ENCODE results near the gene CA5A. TPM values are rescaled to one million over a fixed set of nuclear protein-coding genes. Genes with fewer than 3 reads are reported as not detected.
"Not testable (repeated sequence)": the region's sequence is repeated elsewhere in the genome, so short reads cannot be mapped to it uniquely, and the experiment has no call there.

CA5A gene
- not detected in 2 replicates for total RNA-seq (2014; rRNA removed; shearing (Covaris generic))

DNA sequence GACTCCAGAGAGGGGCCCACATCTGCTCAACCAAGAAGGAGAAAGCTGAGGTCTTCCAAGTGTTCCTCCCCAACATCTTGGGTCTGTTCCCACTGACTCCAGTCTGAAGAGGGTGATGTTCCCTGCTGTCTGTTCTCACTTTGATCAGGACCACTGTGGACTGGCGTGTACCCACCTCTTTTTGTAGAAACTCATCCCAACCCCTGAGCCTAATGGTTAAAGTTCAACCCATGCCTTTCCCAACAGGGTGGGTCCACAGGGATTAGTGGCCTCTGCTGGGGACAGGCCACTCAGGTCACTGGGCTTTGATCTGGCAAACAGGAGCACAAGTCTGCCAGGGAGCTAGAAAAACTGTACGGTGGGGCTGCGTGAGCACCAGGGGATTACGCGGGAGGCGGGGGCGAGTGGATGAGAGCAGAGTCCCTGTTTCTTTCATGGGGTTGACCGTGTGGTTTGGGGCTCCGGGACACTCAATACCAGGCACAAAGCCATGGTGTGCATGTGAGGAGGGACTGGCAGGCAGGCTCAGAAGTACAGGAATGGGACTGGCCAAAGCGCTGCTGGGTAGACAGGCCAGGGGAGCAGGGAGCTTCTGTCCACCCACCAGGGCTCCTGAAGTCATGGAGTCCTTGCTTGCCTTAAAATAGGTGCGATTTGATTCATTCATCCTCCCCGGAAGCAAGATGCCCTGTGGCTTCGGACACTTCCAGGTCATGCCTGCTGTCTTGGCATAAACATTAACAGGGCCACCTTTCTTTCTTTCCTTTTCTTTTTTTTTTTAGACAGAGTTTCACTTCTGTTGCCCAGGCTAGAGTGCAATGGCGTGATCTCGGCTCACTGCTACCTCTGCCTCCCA, at the start of gene CA5A:
Gene CA5A (minus strand): TSS at position 155 of the 856 bp plus-strand sequence. CDS start 79 bp downstream, at position 76.
- no peak for DNase-seq (ENCODE audit: low spot score)

DNA sequence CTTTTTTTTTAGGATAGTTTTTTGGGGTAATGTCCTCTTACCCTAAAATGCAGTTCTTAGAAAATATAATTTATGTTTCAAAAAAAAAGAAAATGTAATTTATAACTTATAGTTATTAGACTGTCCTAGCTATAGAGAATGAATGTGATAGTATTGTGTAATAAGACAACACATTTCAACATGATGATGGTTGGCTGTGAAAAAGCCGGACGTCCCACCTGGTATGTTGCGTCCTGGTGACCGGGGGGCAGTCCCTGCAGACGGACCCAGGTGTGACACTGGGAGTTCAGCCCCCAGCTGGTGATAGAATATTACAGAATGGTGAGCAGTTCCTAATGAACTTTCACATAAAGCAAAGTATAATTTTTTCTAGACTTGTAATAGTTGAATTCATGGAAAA, 49.2 kb upstream of the CA5A start:
- DNase-seq (ENCODE audit: low spot score) = not testable (repeated sequence)

DNA sequence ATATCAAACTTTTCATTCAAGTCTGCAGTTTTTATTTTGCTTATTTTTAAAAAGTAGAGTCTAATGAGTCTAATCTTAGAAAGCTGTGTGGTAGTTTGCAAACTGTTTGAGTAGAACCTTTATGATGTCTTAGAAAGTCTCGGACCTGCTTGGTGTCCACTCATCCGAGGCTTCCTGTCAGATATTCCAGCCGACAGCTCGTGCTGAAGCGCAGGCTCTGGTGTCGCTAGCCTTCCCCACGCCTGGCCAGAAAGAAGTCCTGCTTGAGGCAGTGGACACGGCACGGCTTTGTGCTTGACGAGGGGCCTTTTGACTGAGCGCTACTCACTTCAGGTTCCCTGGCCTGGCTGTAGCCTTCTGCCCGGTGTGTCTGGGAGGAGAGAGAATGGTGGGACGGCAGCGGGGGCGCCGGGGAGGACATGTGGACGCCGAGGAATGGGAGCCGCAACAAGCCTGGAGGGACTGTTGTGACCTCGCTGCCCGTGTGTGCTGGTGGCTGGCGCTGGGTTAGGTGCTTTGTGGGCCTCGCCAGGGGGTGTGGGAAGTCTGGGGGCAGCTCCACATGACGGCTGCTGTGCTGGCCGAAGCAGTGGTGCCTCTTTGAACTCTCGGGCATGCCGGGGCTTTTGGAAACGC, 48.4 kb upstream of the CA5A start:
- DNase-seq (ENCODE audit: low spot score) = no peak

- DNase-seq (ENCODE audit: low spot score) = not testable (repeated sequence)
Measured at GRCh38 chr16:87984180-87984579, 47.9 kb upstream of the CA5A start.

- not testable (repeated sequence) for DNase-seq (ENCODE audit: low spot score)
Measured at GRCh38 chr16:87983737-87984097, 47.4 kb upstream of the CA5A start.

GRCh38 chr16:87983072-87983736, 46.9 kb upstream of the CA5A start:
- DNase-seq (ENCODE audit: low spot score) = not testable (repeated sequence)

- DNase-seq (ENCODE audit: low spot score) = no peak
Measured at GRCh38 chr16:87982581-87983041, 46.3 kb upstream of the CA5A start.

- not testable (repeated sequence) for DNase-seq (ENCODE audit: low spot score)
Measured at GRCh38 chr16:87981376-87981775, 45.0 kb upstream of the CA5A start.

DNA sequence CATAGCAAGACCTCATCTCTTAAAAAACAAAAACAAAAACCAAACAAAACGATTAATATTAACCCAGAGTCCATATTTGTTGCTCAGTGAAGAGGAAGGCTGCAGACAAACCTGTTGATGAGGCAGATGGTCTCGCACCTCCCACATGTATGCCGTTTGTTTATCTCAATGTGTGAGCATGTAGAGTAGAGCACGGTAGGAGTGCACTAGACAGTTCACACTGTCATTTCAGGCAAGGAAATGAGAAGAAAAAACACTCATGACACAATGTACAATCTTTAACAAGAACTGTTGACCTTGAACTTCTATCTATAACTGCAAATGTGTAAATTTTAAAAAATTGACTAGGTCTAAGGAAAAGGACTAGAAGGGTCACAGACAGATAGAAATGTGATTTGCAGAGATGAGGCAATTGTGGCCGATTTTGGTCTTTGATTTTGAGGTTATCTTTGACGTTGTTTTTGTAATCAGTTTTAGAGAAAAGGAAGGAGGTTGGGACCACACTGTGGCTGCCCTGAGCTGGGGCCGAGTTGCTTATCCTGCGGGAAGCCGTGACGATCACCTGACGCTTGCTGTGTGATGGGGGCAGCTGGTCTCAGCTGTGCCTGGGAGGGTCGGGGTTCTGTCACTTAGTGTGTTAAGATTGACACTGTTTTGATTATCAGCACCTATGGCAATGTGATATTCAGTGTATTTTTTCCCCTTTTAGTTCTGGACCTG, 43.7 kb upstream of the CA5A start:
- DNase-seq (ENCODE audit: low spot score) = not testable (repeated sequence)

GRCh38 chr16:87979352-87979751, 43.0 kb upstream of the CA5A start:
- no peak for DNase-seq (ENCODE audit: low spot score)

- no peak for DNase-seq (ENCODE audit: low spot score)
Measured at GRCh38 chr16:87978127-87978526, 41.8 kb upstream of the CA5A start.

DNA sequence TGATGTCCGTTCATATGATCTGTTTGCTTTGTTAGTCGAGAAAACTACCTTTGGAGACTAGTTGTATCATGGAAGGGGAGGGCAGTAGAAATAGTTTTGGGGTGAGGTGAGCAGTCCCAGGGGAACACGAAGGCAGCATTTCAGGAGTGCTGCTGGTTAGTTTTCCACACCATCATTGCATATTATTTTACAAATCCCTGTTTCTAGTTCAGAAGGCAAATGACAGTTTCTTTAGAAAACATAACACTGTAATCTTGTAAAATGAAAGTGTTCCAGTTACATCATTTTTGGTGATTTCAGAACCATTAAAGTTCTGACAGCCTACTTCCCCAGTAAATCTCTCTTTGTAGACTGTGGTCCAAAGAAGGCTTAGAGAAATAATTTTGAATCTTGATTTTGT, 40.3 kb upstream of the CA5A start:
- DNase-seq (ENCODE audit: low spot score) = no peak

DNA sequence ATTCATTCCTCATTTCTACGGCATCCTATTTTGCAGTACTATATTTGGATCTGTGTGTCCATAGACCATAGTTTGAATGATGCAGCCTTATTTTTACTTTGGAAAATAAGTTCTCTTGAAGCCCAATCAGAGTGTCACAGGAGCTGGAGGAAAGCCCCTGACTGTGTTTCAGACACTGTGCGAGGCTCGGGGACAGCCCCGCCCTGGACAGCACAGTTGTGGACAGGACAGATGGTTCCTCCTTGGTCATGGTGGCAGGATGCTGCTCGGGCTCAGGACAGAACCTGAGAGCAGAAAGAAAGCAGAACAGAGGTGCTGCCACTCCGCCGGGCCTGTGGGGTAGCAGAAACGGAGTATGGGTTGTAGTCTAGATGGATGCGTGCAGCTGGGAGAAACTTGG, 37.8 kb upstream of the CA5A start:
- DNase-seq (ENCODE audit: low spot score) = no peak

DNA sequence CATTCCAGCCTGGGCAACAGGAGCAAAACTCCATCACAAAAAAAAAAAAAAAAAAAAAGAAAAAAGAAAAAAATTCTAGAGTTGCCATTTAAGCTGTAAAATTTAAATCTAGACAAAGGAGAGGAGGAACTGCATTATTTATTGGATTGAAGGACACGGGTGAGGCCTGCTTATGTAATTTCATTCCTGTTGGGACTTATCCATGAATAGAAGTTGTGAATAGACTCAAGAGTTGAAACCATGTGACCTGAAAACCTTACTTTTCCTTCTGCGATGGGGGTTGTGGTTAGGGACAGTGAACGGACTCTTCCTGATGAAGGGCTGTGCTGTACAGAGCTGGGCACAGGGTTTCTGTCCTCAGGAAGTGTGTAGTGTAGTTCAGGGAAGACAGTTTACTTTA, 37.4 kb upstream of the CA5A start:
- no peak for DNase-seq (ENCODE audit: low spot score)

GRCh38 chr16:87971933-87972332, 35.6 kb upstream of the CA5A start:
- no peak for DNase-seq (ENCODE audit: low spot score)

DNA sequence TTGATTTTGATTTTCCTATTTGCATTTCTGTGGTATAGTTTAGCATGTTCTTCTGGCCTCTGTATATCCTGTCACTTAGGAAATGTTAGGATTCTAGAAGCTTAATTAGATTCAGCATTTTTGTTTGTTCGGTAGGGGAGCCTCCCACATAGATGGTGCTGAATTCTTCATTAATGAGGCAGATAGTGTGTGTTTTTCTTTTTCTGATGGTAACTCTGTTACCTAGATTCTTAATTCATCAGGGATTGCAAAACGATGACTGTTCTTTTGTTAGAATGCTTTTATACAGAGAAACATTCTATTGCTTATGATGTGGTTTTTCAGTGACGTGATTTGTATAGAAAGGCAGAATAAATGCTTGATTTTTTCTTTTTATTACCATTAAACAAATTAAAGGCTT, 33.9 kb upstream of the CA5A start:
- DNase-seq (ENCODE audit: low spot score) = no peak

DNA sequence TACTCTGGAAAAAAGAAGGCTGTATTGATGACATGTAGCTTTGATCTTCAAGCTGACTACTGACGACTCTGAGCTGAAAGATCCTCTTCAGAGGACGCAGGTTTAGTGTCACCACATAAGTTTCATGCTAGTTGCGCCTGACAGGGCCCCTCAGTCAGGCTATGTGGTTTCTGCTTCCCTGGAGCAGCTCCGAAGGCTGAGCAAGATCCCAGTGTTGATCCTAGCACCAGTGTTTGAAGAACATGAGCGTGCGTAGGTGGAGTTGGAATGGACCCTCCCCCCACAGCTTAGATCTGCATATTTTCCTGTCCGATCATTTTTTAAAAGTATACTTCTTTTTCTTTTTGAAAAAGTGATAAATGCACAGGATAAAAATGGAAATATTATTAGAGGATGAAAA, 32.2 kb upstream of the CA5A start:
- DNase-seq (ENCODE audit: low spot score) = no peak

DNA sequence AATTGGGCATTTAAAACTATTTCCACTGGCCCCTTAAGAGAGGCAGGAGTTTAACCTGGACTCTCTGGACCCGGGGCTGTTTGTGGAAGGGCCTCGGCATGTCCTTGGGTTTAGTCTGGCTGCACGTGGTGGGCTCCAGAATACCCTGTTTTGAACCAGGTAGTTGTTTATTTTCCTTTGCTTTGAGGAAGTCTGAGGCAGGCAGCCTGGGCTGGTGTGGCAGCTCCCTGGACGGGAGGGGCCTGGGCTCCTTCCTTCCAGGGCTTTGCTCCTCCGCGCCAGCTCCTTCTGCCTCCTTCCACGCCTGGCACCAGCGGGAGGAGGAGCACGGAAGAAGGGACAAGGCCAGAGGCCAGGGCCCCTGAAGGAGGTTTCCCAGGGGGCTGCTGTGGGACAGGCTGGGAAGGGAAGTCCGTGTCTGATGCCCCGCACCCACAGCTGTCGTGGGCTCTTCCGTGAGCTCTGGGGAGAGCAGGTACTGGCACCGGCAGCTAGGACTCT, 30.4 kb upstream of the CA5A start:
- no peak for DNase-seq (ENCODE audit: low spot score)

DNA sequence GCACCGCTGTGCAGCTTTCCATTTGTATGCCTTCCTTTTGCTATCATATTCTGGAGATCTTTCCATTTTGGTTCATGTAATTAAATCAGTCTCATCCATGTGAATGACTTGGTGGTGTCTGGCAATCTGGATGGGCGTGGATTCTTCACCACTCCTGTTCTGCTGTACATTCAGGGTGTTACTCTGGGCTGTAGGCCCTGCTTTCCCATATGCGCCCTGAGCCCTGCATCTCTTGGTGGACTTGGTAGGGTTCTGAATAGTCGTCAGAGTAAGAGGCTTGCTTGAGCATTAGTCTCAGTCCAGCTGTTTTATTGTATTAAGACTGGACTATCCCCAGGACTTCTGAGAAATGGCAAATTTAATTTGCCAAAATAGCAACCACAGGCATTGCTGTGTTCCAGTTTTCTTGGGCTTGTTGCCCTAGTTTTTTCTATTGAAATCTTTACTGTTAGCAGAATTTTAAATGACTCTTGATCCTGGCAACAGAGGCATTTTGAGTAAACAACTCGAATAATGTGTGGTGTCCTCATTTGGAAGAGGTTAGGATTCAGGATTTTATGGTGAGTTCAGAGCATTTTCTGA, 29.8 kb upstream of the CA5A start:
- DNase-seq (ENCODE audit: low spot score) = no peak

DNA sequence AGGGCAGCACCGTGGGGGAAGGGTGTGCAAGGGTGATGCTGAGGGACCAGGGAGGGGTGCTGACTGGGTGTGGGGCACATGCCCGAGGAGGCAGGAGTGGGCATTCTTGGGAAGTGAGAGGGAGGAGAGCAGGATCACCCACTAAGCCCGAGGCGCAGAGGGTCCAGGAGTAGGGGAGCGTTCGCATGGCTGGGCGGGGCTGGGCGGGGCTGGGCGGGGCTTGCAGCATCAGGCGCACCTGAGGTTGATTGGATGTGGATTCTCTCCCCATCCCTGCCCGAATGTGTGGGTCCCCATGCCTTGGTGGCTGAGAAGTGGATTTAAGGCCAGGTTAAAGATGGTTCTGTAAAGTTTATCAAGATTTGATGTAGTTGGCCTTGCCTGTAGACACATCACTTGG, 29.1 kb upstream of the CA5A start:
- DNase-seq (ENCODE audit: low spot score) = no peak

GRCh38 chr16:87964049-87964659, 27.8 kb upstream of the CA5A start:
- no peak for DNase-seq (ENCODE audit: low spot score)
